ENCODE data around the gene SATB2.

SATB2 gene

GRCh38 chr2:199405241-199405640 lies 52.5 kb downstream of the SATB2 start:
- no peak for DNase-seq (ENCODE audit: low read depth in 3 of 3)

GRCh38 chr2:199404841-199405240 lies 52.9 kb downstream of the SATB2 start:
- no peak for DNase-seq (ENCODE audit: low read depth in 3 of 3)

GRCh38 chr2:199395311-199395710 lies 62.4 kb downstream of the SATB2 start:
- no peak for DNase-seq (ENCODE audit: low read depth in 3 of 3)

- no peak for DNase-seq (ENCODE audit: low read depth in 3 of 3)
Observed at GRCh38 chr2:199392363-199392762, 65.4 kb downstream of the SATB2 start.

- no peak for DNase-seq (ENCODE audit: low read depth in 3 of 3)
Observed at GRCh38 chr2:199388728-199389268, 68.9 kb downstream of the SATB2 start.

- no peak for DNase-seq (ENCODE audit: low read depth in 3 of 3)
Observed at GRCh38 chr2:199384043-199384442, 73.7 kb downstream of the SATB2 start.

- DNase-seq (ENCODE audit: low read depth in 3 of 3), result no peak
Observed at GRCh38 chr2:199383021-199383420, 74.7 kb downstream of the SATB2 start.

GRCh38 chr2:199382091-199382490 lies 75.6 kb downstream of the SATB2 start:
- DNase-seq (ENCODE audit: low read depth in 3 of 3), result no peak

- DNase-seq (ENCODE audit: low read depth in 3 of 3), result no peak
Observed at GRCh38 chr2:199381531-199381930, 76.2 kb downstream of the SATB2 start.

GRCh38 chr2:199378948-199379650 lies 78.6 kb downstream of the SATB2 start:
- no peak for DNase-seq (ENCODE audit: low read depth in 3 of 3)

- no peak for DNase-seq (ENCODE audit: low read depth in 3 of 3)
Observed at GRCh38 chr2:199370150-199370780, 87.5 kb downstream of the SATB2 start.

- no peak for DNase-seq (ENCODE audit: low read depth in 3 of 3)
Observed at GRCh38 chr2:199366406-199366805, 91.3 kb downstream of the SATB2 start.

GRCh38 chr2:199364153-199364552 lies 93.6 kb downstream of the SATB2 start:
- DNase-seq (ENCODE audit: low read depth in 3 of 3), result no peak

- DNase-seq (ENCODE audit: low read depth in 3 of 3), result no peak
Observed at GRCh38 chr2:199356412-199356811, 101.3 kb downstream of the SATB2 start.

- no peak for DNase-seq (ENCODE audit: low read depth in 3 of 3)
Observed at GRCh38 chr2:199348871-199349270, 108.9 kb downstream of the SATB2 start.

GRCh38 chr2:199344012-199344411 lies 113.7 kb downstream of the SATB2 start:
- DNase-seq (ENCODE audit: low read depth in 3 of 3), result no peak

GRCh38 chr2:199342334-199342733 lies 115.4 kb downstream of the SATB2 start:
- DNase-seq (ENCODE audit: low read depth in 3 of 3), result no peak

- no peak for DNase-seq (ENCODE audit: low read depth in 3 of 3)
Observed at GRCh38 chr2:199341123-199341522, 116.6 kb downstream of the SATB2 start.

GRCh38 chr2:199339891-199340605 lies 117.7 kb downstream of the SATB2 start:
- no peak for DNase-seq (ENCODE audit: low read depth in 3 of 3)

GRCh38 chr2:199336546-199336945 lies 121.2 kb downstream of the SATB2 start:
- no peak for DNase-seq (ENCODE audit: low read depth in 3 of 3)

- no peak for DNase-seq (ENCODE audit: low read depth in 3 of 3)
Observed at GRCh38 chr2:199335502-199335901, 122.2 kb downstream of the SATB2 start.

- no peak for DNase-seq (ENCODE audit: low read depth in 3 of 3)
Observed at GRCh38 chr2:199329466-199329865, 128.3 kb downstream of the SATB2 start.

GRCh38 chr2:199329031-199329430 lies 128.7 kb downstream of the SATB2 start:
- DNase-seq (ENCODE audit: low read depth in 3 of 3), result no peak
